NB4 (cell line): ENCODE measurements around the gene CGRRF1.

ENCODE experiments used
- CTCF ChIP-seq: IDR thresholded peaks from one replicate; pipeline ENCODE4 v1.5.1; 2012; ENCODE audit warnings: low read depth, low read length
- MAX ChIP-seq: IDR thresholded peaks from 2 replicates; pipeline ENCODE4 v1.6.1; 2011; ENCODE audit warnings: low read depth, low read length
- POLR2A ChIP-seq: IDR thresholded peaks from 2 replicates; pipeline ENCODE4 v1.6.1; 2011; ENCODE audit warnings: mild to moderate bottlenecking; ENCODE audit not compliant: insufficient read length; ENCODE audit errors: extremely low read depth

- no peak for TF ChIP-seq MAX
- TF ChIP-seq POLR2A, result no peak
- no peak for TF ChIP-seq CTCF
Measured at GRCh38 chr14:54567224-54567638, 57.5 kb downstream of the CGRRF1 start.
